ENCODE results near the gene MINK1.
A peak's percentile ranks its signal among the peaks of the same experiment; 100 is the strongest.

DNA sequence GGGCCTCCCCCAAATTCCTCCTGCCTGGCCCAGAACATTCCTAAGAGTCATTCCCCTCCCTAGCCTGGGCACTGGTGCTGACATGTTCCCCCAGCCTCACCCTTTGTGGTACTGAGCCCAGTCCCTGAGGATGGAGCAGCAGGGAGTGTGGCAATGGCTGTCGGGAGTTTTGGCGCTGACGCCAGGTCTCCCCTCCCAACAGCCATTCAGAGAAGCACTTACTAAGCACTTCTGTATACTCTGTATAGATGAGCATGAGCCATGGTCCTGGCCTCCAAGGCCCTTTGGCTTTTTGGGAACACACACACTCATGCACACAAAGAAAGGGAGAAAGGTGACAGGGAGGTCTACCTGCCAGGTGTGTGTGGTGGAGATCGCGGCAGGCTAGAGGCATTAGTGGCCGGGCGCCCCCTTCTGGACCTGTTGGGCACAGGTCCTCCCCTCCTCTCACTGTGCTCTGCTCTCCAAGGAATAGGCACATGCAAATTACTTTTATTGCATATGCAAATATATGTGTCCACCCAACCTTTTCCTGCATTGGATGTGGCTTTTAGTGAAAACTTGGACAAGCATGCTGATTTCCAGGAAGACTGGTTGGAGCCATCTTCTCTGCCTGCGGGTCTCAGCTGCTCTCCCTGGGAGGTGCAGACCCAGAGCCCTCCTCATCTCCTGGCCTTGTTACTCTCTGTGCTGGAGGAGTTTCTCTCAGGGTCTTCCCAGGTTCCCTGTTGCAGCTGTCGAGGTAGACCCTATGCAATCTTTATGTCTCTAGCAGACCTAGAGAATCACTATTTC, 48.8 kb downstream of the MINK1 start:
- TF ChIP-seq, protein P1, sequence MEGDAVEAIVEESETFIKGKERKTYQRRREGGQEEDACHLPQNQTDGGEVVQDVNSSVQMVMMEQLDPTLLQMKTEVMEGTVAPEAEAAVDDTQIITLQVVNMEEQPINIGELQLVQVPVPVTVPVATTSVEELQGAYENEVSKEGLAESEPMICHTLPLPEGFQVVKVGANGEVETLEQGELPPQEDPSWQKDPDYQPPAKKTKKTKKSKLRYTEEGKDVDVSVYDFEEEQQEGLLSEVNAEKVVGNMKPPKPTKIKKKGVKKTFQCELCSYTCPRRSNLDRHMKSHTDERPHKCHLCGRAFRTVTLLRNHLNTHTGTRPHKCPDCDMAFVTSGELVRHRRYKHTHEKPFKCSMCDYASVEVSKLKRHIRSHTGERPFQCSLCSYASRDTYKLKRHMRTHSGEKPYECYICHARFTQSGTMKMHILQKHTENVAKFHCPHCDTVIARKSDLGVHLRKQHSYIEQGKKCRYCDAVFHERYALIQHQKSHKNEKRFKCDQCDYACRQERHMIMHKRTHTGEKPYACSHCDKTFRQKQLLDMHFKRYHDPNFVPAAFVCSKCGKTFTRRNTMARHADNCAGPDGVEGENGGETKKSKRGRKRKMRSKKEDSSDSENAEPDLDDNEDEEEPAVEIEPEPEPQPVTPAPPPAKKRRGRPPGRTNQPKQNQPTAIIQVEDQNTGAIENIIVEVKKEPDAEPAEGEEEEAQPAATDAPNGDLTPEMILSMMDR (IDR thresholded peaks at IDR 0.05) = peak; percentile 83
- TF ChIP-seq EZH2 (IDR thresholded peaks at IDR 0.05; ENCODE audit: borderline replicate concordance, insufficient read depth, low read depth, low read length, poor library complexity, severe bottlenecking) = no peak
